NCI-H2196 (cell line): ENCODE measurements around the gene PLIN5.
A peak's percentile ranks its signal among the peaks of the same experiment; 100 is the strongest.
"Not testable (repeated sequence)": the region's sequence is repeated elsewhere in the genome, so short reads cannot be mapped to it uniquely, and the experiment has no call there.

Experiments used
- DNase-seq: peaks from one replicate; lab custom pipeline; 2025; ENCODE audit not compliant: unreplicated experiment; lab: John Stamatoyannopoulos, UW

The PLIN5 gene

DNA sequence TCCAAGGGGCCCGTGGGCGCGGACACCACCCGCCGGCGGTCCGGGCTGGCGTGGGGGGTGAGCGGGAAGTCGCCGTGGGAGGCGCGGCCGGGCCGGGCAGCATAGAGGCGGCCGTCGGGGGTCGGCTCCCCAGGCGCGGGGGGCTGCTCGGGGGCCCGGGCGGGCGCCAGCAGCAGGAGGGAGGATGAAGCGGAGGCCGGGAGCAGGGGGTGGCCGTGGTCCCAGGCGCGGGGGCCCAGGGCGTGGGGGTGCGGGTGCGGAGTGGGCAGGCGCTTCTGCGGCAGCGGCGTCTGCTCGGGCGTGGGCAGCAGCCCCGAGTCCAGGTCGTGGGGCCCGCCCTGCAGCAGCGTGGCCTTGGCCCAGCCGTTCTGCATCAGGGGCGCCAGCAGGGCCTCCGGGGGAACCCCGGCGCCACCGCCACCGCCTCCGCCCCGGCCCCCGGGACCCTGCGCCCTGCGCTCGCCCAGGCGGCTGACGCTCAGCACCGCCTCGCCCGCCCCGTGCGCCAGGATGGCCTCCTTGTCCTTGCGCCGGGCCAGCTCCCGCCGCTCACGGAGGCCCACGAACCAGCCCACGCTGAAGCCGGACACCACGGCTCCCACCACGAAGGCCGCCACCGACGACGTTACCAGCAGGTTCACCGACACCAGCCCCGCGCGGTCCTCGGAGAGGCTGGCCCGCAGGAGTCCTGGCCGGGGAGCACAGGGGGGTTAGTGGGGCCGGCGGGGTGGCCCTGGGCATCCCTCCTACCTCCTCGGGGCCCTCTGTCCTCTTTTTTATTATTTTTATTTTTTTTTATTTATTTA, 9.0 kb upstream of the PLIN5 start:
- DNase-seq: no peak

GRCh38 chr19:4542896-4543841, 8.1 kb upstream of the PLIN5 start:
- DNase-seq: no peak

GRCh38 chr19:4541806-4542145, 6.8 kb upstream of the PLIN5 start:
- not testable (repeated sequence) for DNase-seq

DNA sequence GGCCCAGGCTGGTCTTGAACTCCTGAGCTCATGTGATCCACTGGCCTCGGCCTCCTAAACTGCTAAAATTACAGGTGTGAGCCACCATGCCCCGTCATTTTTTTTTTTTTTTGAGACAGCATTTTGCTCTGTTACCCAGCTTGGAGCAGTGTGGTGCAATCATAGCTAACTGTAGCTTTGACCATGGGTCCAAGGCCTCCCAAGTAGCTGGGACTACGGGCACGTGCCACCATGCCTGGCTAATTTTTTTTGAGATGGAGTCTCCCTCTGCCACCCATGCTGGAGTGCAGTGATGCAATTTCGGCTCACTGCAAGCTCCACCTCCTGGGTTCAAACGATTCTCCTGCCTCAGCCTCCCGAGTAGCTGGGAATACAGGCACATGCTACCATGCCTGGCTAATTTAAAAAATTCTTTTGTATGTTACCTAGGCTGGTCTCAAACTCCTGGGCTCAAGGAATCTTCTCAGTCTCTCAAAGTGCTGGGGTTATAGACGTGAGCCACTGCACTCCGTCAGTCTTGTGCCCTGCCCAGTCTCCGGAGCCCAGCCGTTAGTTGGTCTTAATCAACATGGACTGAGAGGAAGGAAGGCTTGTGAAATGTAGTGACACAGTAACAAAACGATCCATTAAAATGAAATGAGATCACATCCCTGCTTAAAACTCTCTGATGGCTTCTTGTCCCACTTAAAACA, 6.2 kb upstream of the PLIN5 start:
- no peak for DNase-seq

DNA sequence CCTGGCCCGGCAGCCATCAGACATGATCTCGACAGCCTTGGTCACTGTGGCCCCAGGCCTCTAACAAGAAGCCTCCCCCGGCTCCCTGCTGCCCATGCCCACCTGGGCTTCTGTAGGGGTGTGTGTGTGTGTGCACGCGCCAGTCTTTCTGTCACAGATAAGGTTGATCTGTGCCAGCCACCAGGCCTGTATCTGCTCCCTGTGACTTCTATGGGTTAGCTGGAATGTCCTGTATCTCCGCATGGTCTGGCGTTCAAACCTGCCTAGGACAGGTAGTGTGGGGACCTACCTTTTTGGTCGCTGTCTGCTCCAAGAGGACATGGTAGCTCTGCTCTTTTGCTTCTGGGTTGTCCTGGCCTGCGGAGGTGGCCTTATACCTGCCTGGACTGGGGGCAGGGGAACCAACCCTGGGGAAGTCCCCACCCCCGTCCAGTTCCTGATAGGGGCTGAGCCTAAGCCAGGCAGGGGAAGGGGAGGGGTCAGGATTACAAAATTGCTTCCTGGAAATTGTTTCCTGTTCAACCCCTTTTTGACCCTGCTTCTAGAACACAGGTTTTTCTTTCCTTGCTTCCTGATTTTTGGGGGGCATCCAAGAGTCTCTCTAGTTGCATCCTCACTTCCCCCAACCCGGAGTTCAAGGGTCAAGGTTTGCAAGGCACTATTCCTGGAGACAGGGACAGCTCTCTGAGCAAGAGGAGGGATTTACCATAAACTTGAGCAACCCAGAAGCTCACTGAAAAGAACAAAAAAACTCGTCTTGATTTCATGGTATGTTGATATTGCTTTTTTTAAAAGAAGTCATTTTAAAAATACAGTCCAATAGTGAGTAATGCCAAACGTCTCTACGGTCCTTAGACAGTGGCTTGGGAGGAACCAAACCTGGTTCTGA, 4.9 kb upstream of the PLIN5 start, which contains the start of gene LRG1:
TSS of gene LRG1 (minus strand) at position 344 of the 889 bp plus-strand sequence. CDS start at position 321, 23 bp downstream.
- peak; percentile 47 for DNase-seq

GRCh38 chr19:4539169-4539692, 4.2 kb upstream of the PLIN5 start:
- no peak for DNase-seq

- peak; percentile 76 for DNase-seq
These were observed 3.6 kb upstream of the PLIN5 start for GRCh38 chr19:4538601-4538954.

DNA sequence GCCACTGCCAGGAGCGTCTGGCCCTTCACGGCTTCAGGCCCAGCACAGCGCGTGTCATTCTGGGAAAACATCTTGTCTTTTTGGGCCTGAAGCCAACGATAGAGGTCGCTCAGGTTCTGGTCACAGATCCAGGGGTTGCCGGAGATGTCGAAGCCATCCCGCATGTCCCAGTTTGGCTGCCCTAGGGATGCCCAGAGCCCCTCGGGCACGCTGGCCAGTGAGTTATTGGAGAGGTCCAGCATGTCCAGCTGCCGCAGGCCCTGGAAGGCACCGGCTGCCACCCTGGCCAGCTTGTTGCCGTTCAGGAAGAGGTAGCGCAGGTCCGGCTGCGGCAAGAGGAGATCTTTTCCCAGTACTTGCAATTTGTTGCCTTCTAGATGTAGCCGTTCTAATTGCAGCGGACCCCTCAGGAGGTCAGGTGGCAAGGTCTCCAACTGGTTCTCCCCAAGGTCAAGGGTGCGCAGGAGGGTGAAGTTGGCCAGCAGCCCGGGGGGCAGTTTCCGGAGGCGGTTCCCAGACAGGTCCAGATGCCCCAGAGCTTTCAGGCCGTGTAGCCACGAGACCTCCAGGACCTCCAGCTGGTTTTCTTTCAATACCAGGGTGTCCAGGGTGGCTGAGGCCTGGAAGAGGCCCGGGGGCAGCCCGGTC, 3.1 kb upstream of the PLIN5 start:
- peak; percentile 43 for DNase-seq

GRCh38 chr19:4536798-4537197, 1.8 kb upstream of the PLIN5 start:
- DNase-seq: peak; percentile 61

DNA sequence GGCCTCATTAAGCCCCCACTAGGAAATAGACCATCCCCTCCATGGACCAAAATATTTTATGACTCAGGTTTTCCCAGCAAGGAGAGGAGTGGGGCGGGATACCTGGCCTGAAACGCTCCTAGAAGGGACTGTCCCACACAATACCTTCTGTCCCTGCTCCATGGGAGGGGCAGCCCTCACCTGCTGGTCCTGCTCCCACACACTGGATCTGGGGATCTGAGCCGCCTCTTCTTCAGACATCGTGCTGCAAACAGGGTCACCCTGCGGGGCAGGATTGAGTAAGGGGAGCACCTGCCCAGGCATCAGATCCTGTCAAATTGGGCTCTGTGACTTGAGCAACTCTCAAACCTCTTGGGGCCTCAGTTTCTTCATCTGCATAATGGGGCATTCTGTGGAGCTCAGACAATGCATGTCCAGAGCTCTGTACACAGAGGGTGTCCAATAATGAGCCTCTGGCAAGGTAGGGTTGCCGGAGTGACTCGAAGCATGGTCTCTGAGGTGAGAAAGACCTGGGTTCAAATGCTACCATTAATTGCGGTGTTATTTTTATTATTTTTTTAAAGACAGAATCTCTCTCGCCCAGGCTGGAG, 1.1 kb downstream of the PLIN5 start:
- DNase-seq: no peak

DNA sequence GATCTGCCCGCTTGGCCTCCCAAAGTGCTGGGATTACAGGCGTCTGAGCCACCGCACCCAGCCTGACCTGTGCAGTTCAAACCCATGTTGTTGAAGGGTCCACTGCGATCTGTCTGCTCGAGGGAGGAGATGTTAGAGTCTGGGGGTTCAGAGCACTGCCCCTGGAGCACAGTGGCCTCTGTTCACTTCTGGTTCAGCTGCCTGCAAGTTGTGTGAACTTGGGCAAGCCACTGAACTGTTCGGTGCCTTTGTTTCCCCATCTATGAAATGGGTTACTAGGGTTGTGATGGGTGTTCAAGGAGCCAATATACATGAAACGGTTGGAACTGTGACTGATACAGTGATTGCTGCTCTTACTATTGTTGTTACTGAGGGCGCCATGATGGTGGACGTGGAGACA, 1.7 kb downstream of the PLIN5 start:
- DNase-seq: no peak

DNA sequence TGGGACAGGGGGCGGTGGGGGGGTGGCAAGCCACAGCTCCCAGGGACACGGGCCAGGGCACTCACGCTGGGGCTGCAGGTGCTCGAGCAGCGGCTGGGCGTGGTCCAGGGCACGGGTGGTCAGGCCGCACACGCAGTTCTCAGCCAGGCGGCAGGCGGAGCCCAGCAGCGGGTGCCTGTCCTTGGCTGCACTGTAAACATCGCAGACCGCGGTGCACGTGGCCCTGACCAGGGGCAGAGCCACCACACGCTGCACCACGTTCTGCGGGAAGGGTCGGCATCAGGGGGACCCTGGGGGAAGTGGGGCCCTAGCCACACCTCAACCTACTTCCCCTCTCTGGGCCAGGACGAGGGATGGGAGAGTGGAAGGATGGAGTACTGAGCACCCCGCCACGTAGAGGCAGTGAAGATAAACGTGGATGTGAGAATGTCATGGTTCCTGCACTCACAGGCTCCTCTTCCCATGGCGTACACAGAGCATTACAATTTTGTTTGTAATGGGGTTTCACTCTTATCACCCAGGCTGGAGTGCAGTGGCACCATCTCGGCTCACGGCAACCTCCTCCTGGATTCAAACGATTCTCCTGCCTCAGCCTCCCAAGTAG, 3.4 kb downstream of the PLIN5 start:
- no peak for DNase-seq

GRCh38 chr19:4529924-4530522, 5.0 kb downstream of the PLIN5 start:
- DNase-seq: no peak

DNA sequence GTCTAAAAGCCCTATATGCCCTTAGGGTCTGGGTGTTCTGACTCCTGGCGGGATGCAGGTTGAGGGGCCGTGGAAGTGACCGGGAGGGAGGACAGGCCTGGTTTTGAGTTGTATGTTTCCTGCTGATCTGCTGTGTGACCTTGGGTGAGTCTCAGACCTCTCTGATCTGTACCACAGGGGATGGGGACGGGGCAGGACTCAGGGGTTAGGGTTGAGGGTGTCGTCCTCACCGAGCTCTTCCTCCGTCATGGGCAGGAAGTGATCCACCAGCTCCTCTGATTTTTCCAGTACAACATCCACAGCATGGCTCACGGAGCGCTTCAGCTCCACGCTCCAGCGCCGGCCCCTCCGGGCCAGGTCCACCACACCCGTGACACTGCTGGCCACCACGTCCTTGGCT, 6.2 kb downstream of the PLIN5 start:
- DNase-seq: no peak

DNA sequence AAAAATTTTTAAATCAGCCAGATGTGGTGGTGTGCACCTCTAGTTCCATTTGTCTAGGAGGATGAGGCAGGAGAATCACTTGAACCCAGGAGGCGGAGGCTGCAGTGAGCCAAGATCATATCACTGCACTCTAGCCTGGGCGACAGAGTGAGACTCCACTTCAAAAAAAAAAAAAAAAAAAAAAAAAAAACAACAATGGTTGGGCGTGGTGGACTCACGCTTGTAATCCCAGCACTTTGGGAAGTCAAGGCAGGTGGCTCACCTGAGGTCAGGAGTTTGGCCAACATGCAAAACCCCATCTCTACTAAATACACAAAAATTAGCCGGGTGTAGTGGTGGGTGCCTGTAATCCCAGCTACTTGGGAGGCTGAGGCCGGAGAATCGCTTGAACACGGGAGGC, 7.6 kb downstream of the PLIN5 start:
- not testable (repeated sequence) for DNase-seq

DNA sequence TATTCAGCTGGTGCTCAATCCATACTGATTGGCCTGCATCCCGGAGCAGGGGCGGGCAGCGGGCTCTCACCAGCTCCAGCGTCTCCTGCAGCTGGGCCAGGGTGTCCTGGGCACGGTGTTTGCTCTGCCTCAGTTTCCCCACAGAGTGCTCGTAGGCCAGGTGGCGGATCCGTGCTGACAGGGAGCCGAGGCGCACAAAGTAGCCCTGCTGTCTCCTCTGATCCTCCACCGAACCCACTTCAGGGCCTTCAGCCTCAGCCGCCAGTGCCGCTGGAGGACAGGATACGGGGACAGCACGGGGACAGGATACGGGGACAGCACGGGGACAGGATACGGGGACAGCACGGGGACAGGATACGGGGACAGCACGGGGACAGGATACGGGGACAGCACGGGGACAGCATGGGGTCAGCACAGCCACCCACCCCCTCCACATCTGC, 9.4 kb downstream of the PLIN5 start:
- DNase-seq: no peak

DNA sequence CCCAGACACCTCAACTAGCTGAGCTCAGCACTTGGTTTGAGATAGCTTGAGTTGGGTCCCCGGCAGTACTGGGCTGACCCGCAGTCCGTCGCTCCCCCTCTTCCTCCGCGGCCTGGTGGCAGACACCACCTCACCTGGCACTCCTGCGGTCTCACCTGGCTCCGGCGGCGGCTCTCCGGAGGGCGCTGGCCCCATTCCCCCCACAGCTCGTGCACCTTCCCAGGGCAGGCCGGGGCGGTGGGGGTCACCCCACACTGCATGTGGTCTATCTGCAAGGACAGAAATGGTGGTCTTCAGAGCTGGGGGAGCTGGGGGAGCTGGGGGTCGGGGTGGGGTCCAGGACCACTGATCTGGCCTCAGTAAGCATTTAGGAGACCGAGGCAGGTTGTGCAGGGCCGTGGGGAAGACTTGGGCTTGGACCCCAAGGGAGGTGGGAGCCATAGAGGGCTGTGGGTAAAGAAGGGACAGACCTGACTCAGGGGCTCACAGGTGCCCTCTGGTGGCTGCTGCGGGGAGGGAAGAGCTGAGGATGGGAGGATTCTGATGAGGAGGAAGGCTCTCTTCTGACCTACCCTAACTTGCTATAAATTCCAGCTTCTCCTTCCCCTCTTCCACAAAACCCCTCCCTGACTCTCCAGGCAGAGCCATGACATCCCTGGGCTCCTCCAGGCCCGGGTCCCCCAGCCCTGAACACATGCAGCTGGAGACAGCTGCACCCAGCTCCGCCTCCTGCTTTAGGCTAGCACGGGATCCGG, 10.0 kb downstream of the PLIN5 start:
- peak; percentile 38 for DNase-seq
